VCaP (cell line): ENCODE results near the gene IL3.

Experiments used
- H3K27ac ChIP-seq: fragments of 450-650 bp; 2 replicates; pipeline ENCODE4 v1.5.1; 2017
- TF ChIP-seq, protein P1 (sequence below): fragments of 450-650 bp; conservative IDR thresholded peaks from 2 replicates; pipeline ENCODE4 v1.5.1; 2017; ENCODE audit warnings: mild to moderate bottlenecking, moderate library complexity

Gene IL3

DNA sequence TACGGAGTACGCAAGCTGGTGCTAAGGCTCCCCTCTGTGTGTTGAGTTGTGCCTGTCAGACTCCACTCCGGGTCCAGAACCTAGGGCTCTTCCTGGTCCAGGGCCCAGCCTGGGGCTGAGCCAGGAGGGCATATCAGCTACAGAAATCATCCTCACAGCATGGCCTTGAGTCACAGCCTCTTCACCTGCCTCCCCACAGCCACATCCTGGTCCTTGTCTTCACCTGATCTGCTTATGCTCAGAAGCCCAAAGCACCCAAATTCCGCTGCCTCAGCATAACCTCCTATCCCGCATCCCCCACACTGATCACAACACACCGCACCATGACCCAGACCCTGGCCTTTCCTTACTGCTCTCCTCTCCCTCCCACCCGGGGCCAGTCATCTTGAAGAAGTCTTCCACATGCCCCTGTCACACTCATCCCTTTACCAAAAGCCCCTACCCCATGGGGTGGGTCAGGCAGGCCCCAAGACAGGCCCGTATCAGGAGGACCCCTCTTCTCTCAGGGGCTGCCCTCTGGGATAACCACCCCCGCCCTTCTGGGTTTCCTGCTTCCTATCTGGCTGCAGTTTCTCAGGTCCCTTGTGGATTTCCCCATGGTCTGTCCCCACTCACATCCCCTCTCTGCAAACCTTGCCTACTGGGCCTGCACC, 1.3 kb upstream of the IL3 start:
- TF ChIP-seq, protein P1, sequence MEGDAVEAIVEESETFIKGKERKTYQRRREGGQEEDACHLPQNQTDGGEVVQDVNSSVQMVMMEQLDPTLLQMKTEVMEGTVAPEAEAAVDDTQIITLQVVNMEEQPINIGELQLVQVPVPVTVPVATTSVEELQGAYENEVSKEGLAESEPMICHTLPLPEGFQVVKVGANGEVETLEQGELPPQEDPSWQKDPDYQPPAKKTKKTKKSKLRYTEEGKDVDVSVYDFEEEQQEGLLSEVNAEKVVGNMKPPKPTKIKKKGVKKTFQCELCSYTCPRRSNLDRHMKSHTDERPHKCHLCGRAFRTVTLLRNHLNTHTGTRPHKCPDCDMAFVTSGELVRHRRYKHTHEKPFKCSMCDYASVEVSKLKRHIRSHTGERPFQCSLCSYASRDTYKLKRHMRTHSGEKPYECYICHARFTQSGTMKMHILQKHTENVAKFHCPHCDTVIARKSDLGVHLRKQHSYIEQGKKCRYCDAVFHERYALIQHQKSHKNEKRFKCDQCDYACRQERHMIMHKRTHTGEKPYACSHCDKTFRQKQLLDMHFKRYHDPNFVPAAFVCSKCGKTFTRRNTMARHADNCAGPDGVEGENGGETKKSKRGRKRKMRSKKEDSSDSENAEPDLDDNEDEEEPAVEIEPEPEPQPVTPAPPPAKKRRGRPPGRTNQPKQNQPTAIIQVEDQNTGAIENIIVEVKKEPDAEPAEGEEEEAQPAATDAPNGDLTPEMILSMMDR, result no peak
- no peak overlapping the region for H3K27ac ChIP-seq

- H3K27ac ChIP-seq, result no peak overlapping the region
- TF ChIP-seq, protein P1, result no peak
Measured at GRCh38 chr5:132059696-132060500, 557 bp upstream of the IL3 start.

DNA sequence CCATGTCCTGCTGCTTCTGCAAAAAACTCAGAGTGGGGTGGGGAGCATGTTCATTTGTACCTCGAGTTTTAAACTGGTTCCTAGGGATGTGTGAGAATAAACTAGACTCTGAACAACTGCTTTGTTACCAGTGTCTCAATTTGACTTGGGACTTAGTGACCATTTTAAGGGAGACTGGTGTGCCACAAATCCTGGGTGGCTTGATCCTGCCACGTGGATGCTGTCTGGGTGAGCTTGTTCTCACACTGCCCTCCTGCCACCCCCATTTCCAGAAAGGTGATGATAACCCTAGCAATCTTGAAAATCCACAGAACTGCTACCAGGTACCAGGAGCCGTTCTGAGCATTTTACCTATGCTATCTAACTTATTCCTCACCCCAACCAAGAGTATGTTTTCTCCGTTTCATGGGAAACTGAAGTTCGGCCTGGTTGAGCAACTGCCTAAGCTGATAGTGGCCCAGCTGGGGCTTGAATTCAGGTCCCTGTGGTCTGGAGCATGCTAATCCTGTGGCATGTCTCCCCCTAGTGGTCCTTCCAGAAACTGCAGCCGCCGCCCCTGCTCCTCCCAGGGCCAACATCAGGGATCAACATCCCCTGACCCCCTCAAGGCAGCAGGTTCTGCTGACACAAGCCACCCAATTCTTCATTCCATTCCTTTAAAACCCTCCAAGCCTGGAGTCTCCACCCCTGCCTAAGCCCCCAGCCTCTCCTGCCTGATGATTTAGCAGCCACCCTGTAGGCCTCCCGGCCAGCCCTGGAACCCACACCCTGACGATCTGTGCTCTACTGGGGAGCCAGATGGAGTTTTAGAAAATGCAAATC, 2.8 kb downstream of the IL3 start:
- no peak overlapping the region for H3K27ac ChIP-seq
- TF ChIP-seq, protein P1, result peak; percentile 95

GRCh38 chr5:132064140-132064539, 3.7 kb downstream of the IL3 start:
- no peak overlapping the region for H3K27ac ChIP-seq
- TF ChIP-seq, protein P1, result no peak

- H3K27ac ChIP-seq, result no peak overlapping the region
- TF ChIP-seq, protein P1, result peak; percentile 89
Measured at GRCh38 chr5:132064738-132065331, 4.4 kb downstream of the IL3 start.

DNA sequence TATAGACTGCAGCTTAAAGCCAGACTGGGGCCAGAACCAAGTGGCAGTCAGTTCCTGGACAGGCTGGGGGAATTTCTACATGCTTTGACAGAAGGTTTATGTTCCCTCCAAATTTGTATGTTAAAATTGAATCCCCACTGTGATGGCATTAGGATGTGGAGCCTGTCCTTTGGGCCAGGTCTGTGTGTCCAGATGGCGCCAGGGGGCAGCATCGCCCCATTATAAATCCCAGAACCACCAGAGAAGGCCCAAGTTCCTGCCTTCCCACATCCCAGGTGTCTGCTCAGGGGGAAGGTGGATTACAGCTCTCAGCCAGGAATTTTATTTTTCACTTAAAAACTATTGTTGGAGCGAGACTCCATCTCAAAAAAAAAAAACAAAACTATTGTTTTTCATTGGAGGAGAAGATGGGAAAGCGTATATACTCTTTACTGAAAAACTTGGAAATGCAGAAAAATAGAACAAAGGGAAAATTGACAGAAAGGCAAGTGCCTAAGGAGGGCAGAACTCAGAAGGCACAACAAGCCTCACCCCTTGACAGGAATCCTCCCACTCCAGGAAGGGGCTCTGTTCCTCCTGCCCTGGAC, 5.0 kb downstream of the IL3 start:
- TF ChIP-seq, protein P1, result no peak; the same call in none of the 2 replicates
- no peak overlapping the region for H3K27ac ChIP-seq
